ENCODE data around the gene TSNAX. TPM values are rescaled to one million over a fixed set of nuclear protein-coding genes. Genes with fewer than 3 reads are reported as not detected.

The TSNAX gene
- total and polyA plus RNA-seq, 9 of the 15 experiments (the other 6 are each of a cell fraction or from before 2014, with no cell fraction given) = 33.8 to 102 (median 61.2) TPM

Other genes starting within 250 kb of the TSNAX start
- gene EXOC8, start 190.8 kb upstream of the TSNAX start, total RNA-seq (2014; rRNA removed) = 6.9 and 7.1 TPM in 2 replicates
- 12.7 and 13.2 TPM in 2 replicates for gene EXOC8, start 190.8 kb upstream of the TSNAX start, total RNA-seq (2014; rRNA removed; fragmentation: Illumina TruSeq; extraction: Trizol)
- 12.8 and 13.2 TPM in 2 replicates for gene EXOC8, start 190.8 kb upstream of the TSNAX start, total RNA-seq (2015; rRNA removed; fragmentation: Illumina TruSeq; extraction: Trizol)
- gene EXOC8, start 190.8 kb upstream of the TSNAX start, total RNA-seq (2021) = 12.1 and 13.6 TPM in 2 replicates
- gene EXOC8, start 190.8 kb upstream of the TSNAX start, polyA plus RNA-seq (2011; rRNA removed) = 5.3 and 5.9 TPM in 2 replicates
- 7.1 and 7.7 TPM in 2 replicates for gene EXOC8, start 190.8 kb upstream of the TSNAX start, polyA plus RNA-seq (2014; fragmentation: Illumina TruSeq; extraction: Trizol)
- gene EXOC8, start 190.8 kb upstream of the TSNAX start, polyA plus RNA-seq (2014; fragmentation: Nextera tagmentation; extraction: Ambion mirVana) = 1 to 10 TPM; 2.1 to 4.2 TPM
- gene EXOC8, start 190.8 kb upstream of the TSNAX start, polyA plus RNA-seq (2014; rRNA removed) = 5.7 and 7.2 TPM in 2 replicates
- gene SPRTN, start 190.4 kb upstream of the TSNAX start, total RNA-seq (2014; rRNA removed) = 28.6 and 32.5 TPM in 2 replicates
- gene SPRTN, start 190.4 kb upstream of the TSNAX start, total RNA-seq (2014; rRNA removed; fragmentation: Illumina TruSeq; extraction: Trizol) = 21.7 and 23.8 TPM in 2 replicates
- 28.2 and 31.7 TPM in 2 replicates for gene SPRTN, start 190.4 kb upstream of the TSNAX start, total RNA-seq (2015; rRNA removed; fragmentation: Illumina TruSeq; extraction: Trizol)
- gene SPRTN, start 190.4 kb upstream of the TSNAX start, total RNA-seq (2021) = 21.2 and 23.3 TPM in 2 replicates
- gene SPRTN, start 190.4 kb upstream of the TSNAX start, polyA plus RNA-seq (2011; rRNA removed) = 11.0 and 16.9 TPM in 2 replicates
- 17.2 and 22.4 TPM in 2 replicates for gene SPRTN, start 190.4 kb upstream of the TSNAX start, polyA plus RNA-seq (2014; fragmentation: Illumina TruSeq; extraction: Trizol)
- gene SPRTN, start 190.4 kb upstream of the TSNAX start, polyA plus RNA-seq (2014; fragmentation: Nextera tagmentation; extraction: Ambion mirVana) = 10 to 100 TPM in 1 of 2 experiments, 1 to 10 TPM in 1; 8.1 to 10.1 TPM
- 20.0 and 21.7 TPM in 2 replicates for gene SPRTN, start 190.4 kb upstream of the TSNAX start, polyA plus RNA-seq (2014; rRNA removed)
- 18.4 TPM in 2 replicates for gene EGLN1, start 106.4 kb upstream of the TSNAX start, total RNA-seq (2014; rRNA removed)
- 30.7 and 31.8 TPM in 2 replicates for gene EGLN1, start 106.4 kb upstream of the TSNAX start, total RNA-seq (2014; rRNA removed; fragmentation: Illumina TruSeq; extraction: Trizol)
- gene EGLN1, start 106.4 kb upstream of the TSNAX start, total RNA-seq (2015; rRNA removed; fragmentation: Illumina TruSeq; extraction: Trizol) = 31.4 and 32.9 TPM in 2 replicates
- gene EGLN1, start 106.4 kb upstream of the TSNAX start, total RNA-seq (2021) = 24.6 and 25.0 TPM in 2 replicates
- 38.2 and 54.3 TPM in 2 replicates for gene EGLN1, start 106.4 kb upstream of the TSNAX start, polyA plus RNA-seq (2011; rRNA removed)
- gene EGLN1, start 106.4 kb upstream of the TSNAX start, polyA plus RNA-seq (2014; fragmentation: Illumina TruSeq; extraction: Trizol) = 27.1 and 29.3 TPM in 2 replicates
- 1 to 10 TPM; 5.2 to 5.6 TPM for gene EGLN1, start 106.4 kb upstream of the TSNAX start, polyA plus RNA-seq (2014; fragmentation: Nextera tagmentation; extraction: Ambion mirVana)
- 14.1 and 17.2 TPM in 2 replicates for gene EGLN1, start 106.4 kb upstream of the TSNAX start, polyA plus RNA-seq (2014; rRNA removed)
- gene DISC1, start 98.1 kb downstream of the TSNAX start, total RNA-seq (2014; rRNA removed) = 0.04 and 0.09 TPM in 2 replicates
- 0.10 and 0.11 TPM in 2 replicates for gene DISC1, start 98.1 kb downstream of the TSNAX start, total RNA-seq (2014; rRNA removed; fragmentation: Illumina TruSeq; extraction: Trizol)
- 0.07 and 0.08 TPM in 2 replicates for gene DISC1, start 98.1 kb downstream of the TSNAX start, total RNA-seq (2015; rRNA removed; fragmentation: Illumina TruSeq; extraction: Trizol)
- 0.09 and 0.16 TPM in 2 replicates for gene DISC1, start 98.1 kb downstream of the TSNAX start, total RNA-seq (2021)
- 0.08 TPM in 2 replicates for gene DISC1, start 98.1 kb downstream of the TSNAX start, polyA plus RNA-seq (2011; rRNA removed)
- 0.01 and 0.03 TPM in 2 replicates for gene DISC1, start 98.1 kb downstream of the TSNAX start, polyA plus RNA-seq (2014; fragmentation: Illumina TruSeq; extraction: Trizol)
- gene DISC1, start 98.1 kb downstream of the TSNAX start, polyA plus RNA-seq (2014; fragmentation: Nextera tagmentation; extraction: Ambion mirVana) = under 1 TPM in 1 of 2 experiments, not detected in 1; 0.01 TPM
- gene DISC1, start 98.1 kb downstream of the TSNAX start, polyA plus RNA-seq (2014; rRNA removed) = 0.03 TPM in 1 of 2 replicates, not detected in the other